Renal cortical epithelial cell (primary cell): ENCODE results near the gene C2orf92. TPM values are rescaled to one million over a fixed set of nuclear protein-coding genes. Genes with fewer than 3 reads are reported as not detected.
"Not testable (repeated sequence)": the region's sequence is repeated elsewhere in the genome, so short reads cannot be mapped to it uniquely, and the experiment has no call there.

Experiments used
- DNase-seq: peaks from one replicate; pipeline ENCODE4 v3.0.0-alpha.2; 2011; ENCODE audit warnings: low read depth
- total RNA-seq: library from RNA; depleted of rRNA; stranded (reverse); fragments of >200 nt; gene quantifications from 2 replicates; pipeline ENCODE4 v1.2.3, GENCODE V29; 2014

C2orf92 gene
- total RNA-seq, 1 donor from 2014 or later, result 3.9 TPM

DNA sequence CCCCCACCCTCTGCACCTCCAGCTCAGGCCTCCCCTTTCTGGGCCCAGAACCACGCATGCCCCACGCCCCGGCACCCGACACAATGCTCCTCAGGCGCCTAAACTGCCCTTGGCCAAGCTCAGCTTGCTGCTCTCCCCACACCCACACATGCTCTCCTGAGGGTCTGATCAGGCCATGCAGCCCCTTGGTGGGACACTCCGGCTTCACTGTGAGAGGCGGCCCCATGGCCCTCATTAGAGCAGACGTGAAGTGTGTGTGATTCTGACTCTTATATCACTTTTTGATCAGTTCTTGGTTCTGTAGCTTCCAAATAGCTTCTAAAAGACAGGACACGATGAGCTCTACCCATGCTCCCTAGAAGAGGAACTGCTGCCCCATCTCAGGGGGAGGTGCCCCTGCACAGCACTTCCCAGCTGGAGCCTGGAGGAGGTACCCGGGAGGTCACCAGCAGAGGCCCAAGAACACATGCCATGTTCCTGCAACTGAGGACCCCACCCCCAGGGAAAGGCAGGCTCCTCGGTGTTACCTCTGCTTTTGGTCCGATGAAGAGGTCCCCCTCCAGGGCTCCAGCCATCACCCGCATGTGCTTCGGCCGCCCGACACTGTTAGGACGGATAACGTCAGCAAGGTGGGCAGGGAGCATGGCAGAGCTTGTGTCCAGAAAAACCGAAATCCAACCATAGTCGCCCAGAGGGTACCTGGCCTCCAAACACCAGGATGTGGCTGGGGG, 9.3 kb upstream of the C2orf92 start:
- DNase-seq, result no peak

DNA sequence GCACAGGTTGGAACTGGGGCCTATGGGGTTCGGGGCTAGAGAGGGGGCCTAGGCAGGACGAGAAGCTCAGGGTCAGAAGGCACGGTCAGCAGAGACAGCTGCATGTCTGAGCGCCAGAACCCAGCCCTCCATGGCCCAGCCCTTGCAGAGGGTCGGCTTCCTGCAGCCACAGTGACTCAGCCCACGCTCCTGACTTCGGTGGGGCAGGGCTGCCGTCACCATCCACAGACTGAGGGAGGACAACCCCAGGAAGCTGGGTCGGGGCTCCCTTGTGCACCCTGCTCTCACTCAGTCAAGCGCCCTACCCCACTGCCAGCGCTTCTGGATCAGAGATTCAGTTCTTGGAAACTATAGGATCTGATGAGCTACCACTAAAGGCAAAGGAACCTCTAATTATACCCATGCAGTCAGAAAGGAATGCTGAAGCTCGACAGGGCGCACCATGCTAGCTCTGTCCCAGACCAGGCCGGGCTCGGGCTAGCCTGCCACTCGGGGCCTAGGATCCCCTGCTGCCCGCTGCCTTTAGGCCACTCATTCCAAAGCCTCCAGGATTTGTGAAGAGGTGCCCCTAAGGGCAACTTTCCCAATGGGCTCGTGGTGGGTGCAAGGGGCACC, 8.6 kb upstream of the C2orf92 start:
- DNase-seq, result no peak

- DNase-seq, result no peak
These were observed 7.6 kb upstream of the C2orf92 start for GRCh38 chr2:97661927-97662326.

GRCh38 chr2:97662386-97662894, 7.1 kb upstream of the C2orf92 start:
- DNase-seq, result no peak

DNA sequence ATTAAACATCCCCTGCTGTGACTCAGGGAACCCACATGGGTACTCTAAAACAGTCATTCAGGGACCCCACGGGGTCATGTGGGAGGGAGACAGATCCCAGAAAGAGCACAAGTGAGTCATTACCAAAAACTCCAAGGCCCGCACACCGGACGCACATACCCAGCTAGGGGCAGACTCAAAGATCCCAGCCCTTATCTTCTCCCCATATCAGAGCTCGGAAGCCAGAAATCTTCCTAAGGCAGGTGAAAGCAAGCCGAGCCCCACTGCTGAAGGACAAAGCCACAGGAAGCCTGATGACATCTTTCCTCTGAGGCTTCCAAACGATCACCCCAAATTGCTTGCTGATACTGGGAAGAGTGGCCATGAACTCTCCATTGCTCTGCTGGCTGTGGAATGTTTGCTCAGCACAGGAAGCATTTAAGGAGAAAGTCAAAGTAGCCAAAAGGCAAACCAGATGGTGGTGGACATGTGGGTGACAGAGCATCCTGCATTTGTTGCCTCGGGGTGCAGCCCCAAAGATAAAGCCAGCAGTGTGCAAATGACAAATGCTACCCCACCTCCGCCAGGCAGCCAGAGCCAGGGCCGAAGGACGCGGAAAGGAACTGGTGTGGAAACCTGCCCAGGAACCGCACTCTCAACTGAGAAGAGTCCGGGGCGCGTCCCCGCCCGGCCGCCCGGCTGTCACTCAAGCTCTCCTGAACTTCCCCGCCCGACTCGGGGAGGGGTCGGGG, 6.5 kb upstream of the C2orf92 start:
- DNase-seq, result peak; percentile 76

GRCh38 chr2:97663626-97663961, 5.9 kb upstream of the C2orf92 start:
- DNase-seq, result no peak

- peak; percentile 95 for DNase-seq
These were observed 5.4 kb upstream of the C2orf92 start, which contains the start of gene ACTR1B for GRCh38 chr2:97663962-97664635. TSS of gene ACTR1B (minus strand) at chr2:97664044. CDS start at chr2:97663890, 154 bp downstream.

DNA sequence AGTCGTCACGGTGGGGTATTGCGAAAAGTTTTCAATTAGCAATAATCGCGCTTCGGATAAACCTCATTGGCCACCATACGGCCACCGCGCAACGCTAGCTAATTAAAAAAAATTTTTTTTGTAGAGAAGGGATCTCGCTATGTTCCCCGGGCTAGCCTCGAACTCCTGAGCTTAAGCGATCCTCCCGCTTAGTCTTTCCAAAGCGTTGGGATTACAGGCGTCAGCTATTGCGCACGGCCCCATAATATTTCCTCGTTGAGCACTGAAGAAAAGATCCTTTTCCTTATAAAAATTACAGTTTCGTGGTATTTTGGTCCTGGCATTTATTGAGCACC, 4.9 kb upstream of the C2orf92 start:
- no peak for DNase-seq

DNA sequence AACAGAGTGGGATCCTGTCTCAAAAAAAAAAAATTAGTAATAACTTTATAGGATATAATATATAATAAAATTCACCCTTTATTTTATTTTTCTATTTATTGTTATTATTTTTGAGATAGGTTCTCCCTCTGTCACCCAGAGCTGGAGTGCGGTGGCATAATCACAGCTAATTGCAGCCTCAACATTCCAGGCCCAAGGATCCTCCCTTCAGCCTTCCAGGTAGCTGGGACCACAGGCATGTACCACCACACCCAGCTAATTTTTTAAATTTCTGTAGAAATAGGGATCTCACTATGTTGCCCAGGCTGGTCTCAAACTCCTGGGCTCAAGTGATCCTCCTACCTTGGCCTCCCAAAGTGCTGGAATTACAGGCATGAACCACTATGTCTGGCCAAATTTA, 958 bp downstream of the C2orf92 start:
- DNase-seq, result no peak

- DNase-seq, result no peak
These were observed 2.0 kb downstream of the C2orf92 start for GRCh38 chr2:97671526-97671925.

- DNase-seq, result not testable (repeated sequence)
These were observed 3.2 kb downstream of the C2orf92 start for GRCh38 chr2:97672606-97673140.

GRCh38 chr2:97673182-97673914, 3.8 kb downstream of the C2orf92 start:
- DNase-seq, result no peak

GRCh38 chr2:97673915-97674283, 4.4 kb downstream of the C2orf92 start:
- DNase-seq, result no peak

GRCh38 chr2:97675430-97676113, 6.1 kb downstream of the C2orf92 start:
- no peak for DNase-seq

DNA sequence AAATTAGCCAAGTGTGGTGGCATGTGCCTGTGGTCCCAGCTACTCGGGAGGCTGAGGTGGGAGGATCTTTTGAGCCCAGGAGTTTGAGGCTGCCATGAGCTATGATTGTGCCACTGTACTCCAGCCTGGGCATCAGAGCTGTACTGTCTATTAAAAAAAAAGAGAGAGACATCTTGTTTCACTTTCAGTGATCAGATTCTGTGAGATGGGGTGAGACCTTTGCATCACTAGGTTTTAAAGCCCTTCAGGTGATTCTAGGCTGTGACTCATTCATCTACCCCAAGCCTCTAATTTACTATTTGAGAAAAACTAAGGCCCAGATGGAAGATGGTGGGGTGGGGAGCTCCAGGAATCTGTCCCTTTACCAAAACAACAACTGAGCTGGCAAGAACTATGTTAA, 7.1 kb downstream of the C2orf92 start:
- DNase-seq, result no peak

- no peak for DNase-seq
These were observed 8.0 kb downstream of the C2orf92 start for GRCh38 chr2:97677480-97677879.

GRCh38 chr2:97678298-97678697, 8.8 kb downstream of the C2orf92 start:
- no peak for DNase-seq

- not testable (repeated sequence) for DNase-seq
These were observed 17.7 kb downstream of the C2orf92 start for GRCh38 chr2:97687235-97687634.

- peak; percentile 27 for DNase-seq
These were observed 18.7 kb downstream of the C2orf92 start for GRCh38 chr2:97688062-97688827.

- DNase-seq, result no peak
These were observed 21.7 kb downstream of the C2orf92 start for GRCh38 chr2:97691166-97691565.
